ENCODE results near the gene NWD2.
"Not testable (repeated sequence)": the region's sequence is repeated elsewhere in the genome, so short reads cannot be mapped to it uniquely, and the experiment has no call there.

The NWD2 gene

DNA sequence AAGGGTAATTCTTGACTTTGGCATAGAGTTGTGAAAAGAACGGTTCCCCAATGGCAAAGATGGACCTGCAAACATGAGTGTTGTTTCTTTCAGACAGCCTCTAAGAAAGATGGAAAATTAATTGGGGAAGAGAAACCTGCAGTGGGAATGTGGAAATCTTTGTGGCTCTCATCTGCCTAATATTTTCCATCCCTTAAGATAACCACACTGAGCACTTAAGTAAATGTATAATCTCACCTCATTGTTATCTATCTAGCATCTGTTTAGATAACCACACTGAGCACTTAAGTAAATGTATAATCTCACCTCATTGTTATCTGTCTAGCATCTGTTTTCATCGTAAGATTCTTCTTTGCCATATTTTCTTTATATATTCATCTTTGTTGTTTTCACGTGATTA is 149.3 kb downstream of the NWD2 start:
- TF ChIP-seq, protein P1, sequence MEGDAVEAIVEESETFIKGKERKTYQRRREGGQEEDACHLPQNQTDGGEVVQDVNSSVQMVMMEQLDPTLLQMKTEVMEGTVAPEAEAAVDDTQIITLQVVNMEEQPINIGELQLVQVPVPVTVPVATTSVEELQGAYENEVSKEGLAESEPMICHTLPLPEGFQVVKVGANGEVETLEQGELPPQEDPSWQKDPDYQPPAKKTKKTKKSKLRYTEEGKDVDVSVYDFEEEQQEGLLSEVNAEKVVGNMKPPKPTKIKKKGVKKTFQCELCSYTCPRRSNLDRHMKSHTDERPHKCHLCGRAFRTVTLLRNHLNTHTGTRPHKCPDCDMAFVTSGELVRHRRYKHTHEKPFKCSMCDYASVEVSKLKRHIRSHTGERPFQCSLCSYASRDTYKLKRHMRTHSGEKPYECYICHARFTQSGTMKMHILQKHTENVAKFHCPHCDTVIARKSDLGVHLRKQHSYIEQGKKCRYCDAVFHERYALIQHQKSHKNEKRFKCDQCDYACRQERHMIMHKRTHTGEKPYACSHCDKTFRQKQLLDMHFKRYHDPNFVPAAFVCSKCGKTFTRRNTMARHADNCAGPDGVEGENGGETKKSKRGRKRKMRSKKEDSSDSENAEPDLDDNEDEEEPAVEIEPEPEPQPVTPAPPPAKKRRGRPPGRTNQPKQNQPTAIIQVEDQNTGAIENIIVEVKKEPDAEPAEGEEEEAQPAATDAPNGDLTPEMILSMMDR (conservative IDR thresholded peaks at IDR 0.05; ENCODE audit: control insufficient read depth, insufficient read depth, low read depth, low read length): no peak
- H3K4me3 ChIP-seq (ENCODE audit: control insufficient read depth, low read depth, low read length): no peak overlapping the region

DNA sequence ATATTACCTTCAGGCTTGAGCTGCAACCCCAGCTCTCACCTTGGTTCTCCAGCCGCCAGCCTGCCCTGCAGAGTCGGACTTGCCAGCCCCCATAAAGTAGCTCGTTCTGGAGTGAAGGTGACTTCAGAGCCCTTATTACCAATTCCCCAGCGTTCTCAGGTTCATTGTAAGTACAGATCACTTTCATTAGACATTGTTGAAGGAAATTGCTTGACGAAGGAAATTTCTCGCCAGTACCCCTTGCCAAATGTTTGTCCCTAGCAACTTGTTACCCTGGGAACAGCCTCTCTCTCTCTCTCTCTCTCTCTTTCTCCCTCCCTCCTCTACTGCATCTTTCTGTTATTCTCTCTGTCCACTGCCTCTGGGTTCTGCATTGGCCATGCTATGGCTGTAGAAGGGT is 153.0 kb downstream of the NWD2 start:
- H3K4me3 ChIP-seq (ENCODE audit: control insufficient read depth, low read depth, low read length): no peak overlapping the region
- TF ChIP-seq, protein P1 (conservative IDR thresholded peaks at IDR 0.05; ENCODE audit: control insufficient read depth, insufficient read depth, low read depth, low read length): no peak
- no peak for DNase-seq (ENCODE audit: low read depth)

More for the DNA sequence above, 149.3 kb downstream of the NWD2 start:
- DNase-seq (ENCODE audit: low read depth): no peak

DNA sequence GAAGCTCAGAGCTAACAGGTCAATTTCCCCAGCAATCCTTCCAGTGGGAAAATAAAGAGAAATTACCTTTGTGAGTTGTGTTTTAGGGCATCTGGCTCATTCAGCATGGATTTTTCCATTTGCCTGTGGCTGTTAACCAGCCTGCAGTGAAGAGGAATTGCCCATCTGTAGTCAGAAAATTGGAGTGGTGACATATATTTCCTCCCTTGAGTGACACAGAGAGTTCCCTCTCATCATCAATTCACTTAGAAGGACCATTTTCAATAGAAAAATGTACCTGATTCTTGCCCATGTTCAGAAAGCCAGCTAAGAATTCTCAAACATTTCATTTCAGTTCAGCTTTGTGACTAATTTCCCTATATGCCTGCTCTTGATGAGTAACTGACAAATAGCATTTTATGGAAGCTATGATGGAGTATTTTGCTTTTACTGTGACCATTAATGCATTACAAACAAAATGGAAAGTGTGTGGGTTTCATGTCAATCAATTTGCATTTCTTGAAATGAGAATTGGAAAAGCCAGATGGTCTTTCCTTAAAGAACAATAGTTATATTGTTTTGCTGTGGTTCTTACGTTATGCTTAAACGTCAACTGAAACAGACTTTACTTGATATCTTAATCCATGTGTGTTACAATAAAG is 155.8 kb downstream of the NWD2 start:
- TF ChIP-seq, protein P1 (conservative IDR thresholded peaks at IDR 0.05; ENCODE audit: control insufficient read depth, insufficient read depth, low read depth, low read length): no peak
- DNase-seq (ENCODE audit: low read depth): no peak
- H3K4me3 ChIP-seq (ENCODE audit: control insufficient read depth, low read depth, low read length): no peak overlapping the region

DNA sequence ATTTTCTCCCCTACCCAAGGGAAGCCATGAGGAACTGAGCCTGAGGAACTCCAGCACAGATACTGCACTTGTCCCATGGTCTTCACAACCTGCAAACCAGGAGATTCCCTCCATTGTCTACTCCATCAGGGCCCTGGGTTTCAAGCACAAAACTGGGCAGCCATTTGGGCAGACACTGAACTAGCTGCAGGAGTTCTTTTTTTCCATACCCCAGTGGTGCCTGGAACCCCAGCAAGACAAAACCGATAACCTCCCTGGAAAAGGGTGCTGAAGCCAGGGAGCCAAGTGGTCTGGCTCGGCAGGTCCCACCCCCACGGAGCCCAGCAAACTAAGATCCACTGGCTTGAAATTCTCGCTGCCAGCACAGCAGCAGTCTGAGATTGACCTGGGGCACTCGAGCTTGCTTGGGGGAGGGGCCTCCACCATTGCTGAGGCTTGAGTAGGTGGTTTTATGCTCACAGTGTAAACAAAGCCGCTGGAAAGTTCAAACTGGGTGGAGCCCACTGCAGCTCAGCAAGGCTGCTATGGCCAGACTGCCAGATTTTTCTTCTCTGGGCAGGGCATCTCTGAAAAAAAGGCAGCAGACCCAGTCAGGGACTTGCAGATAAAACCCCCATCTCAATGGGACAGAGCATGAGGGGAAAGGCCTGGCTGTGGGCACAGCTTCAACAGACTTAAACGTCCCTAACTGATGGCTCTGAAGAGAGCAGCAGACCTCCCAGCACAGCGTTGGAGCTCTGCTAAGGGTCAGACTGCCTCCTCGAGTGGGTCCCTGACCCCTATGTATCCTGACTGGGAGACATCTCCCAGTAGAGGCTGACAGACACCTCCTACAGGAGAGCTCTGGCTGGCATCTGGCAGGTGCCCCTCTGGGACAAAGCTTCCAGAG is 163.6 kb downstream of the NWD2 start:
- not testable (repeated sequence) for H3K4me3 ChIP-seq (ENCODE audit: control insufficient read depth, low read depth, low read length); DNase-seq (ENCODE audit: low read depth)

DNA sequence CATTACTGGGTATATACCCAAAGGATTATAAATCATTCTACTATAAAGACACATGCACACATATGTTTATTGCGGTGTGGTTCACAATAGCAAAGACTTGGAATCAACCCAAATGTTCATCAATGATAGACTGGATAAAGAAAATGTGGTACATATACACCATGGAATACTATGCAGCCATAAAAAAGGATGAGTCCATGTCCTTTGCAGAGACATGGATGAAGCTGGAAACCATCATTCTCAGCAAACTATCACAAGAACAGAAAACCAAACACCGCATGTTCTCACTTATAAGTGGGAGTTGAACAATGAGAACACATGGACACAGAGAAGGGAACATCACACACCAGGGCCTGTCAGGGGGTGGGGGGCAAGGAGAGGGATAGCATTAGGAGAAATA is 169.1 kb downstream of the NWD2 start:
- DNase-seq (ENCODE audit: low read depth): not testable (repeated sequence)

DNA sequence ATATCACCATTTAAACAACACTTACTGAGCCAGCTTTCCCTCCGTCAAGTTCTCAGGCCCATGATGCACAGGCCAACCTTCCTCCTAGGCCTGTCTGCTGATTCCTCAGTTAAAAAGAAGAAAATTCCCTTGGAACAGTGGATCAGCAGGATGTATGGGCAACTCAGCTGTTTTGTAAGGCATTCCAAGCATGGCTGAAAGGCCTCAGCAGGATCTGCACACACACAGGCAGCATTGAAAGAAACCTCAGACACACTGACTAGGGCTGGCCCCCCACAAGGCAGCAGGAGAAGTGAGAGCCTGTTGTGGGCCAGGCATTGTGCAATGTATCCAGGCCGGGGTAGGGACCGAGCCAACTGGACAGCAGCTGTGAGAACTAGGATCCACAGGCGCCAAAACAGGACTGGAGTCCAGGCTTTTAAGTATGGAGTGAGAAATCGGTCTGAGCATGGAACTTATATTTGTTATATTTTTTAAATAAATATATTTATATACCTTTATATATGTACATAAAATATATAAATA is 171.4 kb downstream of the NWD2 start:
- TF ChIP-seq, protein P1 (conservative IDR thresholded peaks at IDR 0.05; ENCODE audit: control insufficient read depth, insufficient read depth, low read depth, low read length): no peak
- no peak for DNase-seq (ENCODE audit: low read depth)
- no peak overlapping the region for H3K4me3 ChIP-seq (ENCODE audit: control insufficient read depth, low read depth, low read length)

More for the DNA sequence above, 169.1 kb downstream of the NWD2 start:
- H3K4me3 ChIP-seq (ENCODE audit: control insufficient read depth, low read depth, low read length): not testable (repeated sequence)

DNA sequence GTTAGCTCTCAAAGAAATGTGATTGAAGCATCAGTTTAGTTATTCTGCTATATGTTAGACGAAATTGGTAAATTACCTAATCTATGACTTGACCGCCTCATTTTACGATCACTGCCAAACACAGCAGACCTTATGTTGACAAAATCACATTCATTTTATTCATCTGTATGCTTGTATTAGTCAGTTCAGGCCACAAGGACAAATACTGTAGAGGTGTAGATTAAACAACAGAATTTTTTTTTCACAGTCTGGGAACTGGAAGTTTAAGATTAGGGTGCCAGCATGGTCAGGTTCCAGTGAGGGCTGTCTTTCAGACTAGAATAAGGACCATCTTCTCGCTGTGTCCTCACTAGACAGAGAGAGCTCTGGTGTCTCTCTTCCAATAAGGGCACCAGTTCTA is 177.1 kb downstream of the NWD2 start:
- TF ChIP-seq, protein P1 (conservative IDR thresholded peaks at IDR 0.05; ENCODE audit: control insufficient read depth, insufficient read depth, low read depth, low read length): no peak
- no peak for DNase-seq (ENCODE audit: low read depth)
- H3K4me3 ChIP-seq (ENCODE audit: control insufficient read depth, low read depth, low read length): no peak overlapping the region

All from fibroblast of mammary gland (primary cell).